Measurements from ENCODE around the gene MAP3K13. TPM values are rescaled to one million over a fixed set of nuclear protein-coding genes. Genes with fewer than 3 reads are reported as not detected.
A peak's percentile ranks its signal among the peaks of the same experiment; 100 is the strongest.

MAP3K13 gene
- total RNA-seq, 1 experiment from 2014 or later: 24.4 TPM

- no peak for TF ChIP-seq EZH2phosphoT487 (IDR thresholded peaks at IDR 0.05; ENCODE audit: borderline replicate concordance, low read length)
- TF ChIP-seq CTCF (conservative IDR thresholded peaks at IDR 0.05; ENCODE audit: low read depth, low read length): no peak
- TF ChIP-seq EZH2 (IDR thresholded peaks at IDR 0.05; ENCODE audit: low read length, unreplicated experiment): no peak
- Histone ChIP-seq H3K27ac (ENCODE audit: low read length) (peak overlapping the region; percentile 15; the same call in 1 of the 2 replicates), H2AFZ (ENCODE audit: low read length) (peak overlapping the region; percentile 42; the same call in 1 of the 2 replicates), H3K79me2 (ENCODE audit: low read length) (peaks cover 4% of the 10 kb centered on the region; the same call in 1 of the 2 replicates), H3K4me1 (ENCODE audit: insufficient read depth, low read length) (peaks cover 42% of the 10 kb centered on the region), H3K36me3 (ENCODE audit: low read depth, low read length) (no peaks in the 10 kb centered on the region), H3K9me2 (replicated peaks; ENCODE audit: low read length) (no peaks in the 10 kb centered on the region), H3K4me3 (ENCODE audit: low read length) (0 out of 2 replicates have a peak overlapping the region, but pooled peaks have one; percentile 50), H3F3A (ENCODE audit: low read length, unreplicated experiment) (no peaks in the 10 kb centered on the region), H3K27me3 (ENCODE audit: low read length) (no peaks in the 10 kb centered on the region), H4K20me1 (ENCODE audit: low read length) (no peaks in the 10 kb centered on the region), H3K9ac (ENCODE audit: low read length) (no peak overlapping the region), H3K4me2 (ENCODE audit: low read length) (peak overlapping the region; percentile 75), H3K9me3 (ENCODE audit: low read length) (no peaks in the 10 kb centered on the region)
- CTCF ChIA-PET: no interaction called here
- no TSS peak for BruUV-seq (replicated peaks)
- DNase-seq: peak; percentile 59
- ATAC-seq: 0 out of 2 replicates have a peak, but pooled peaks have one; percentile 2
- intact Hi-C loops (cut with micrococcal nuclease): loop anchor here (10.0 kb wide), 1 partner anchor 193 kb away; the partner anchor contains the start of gene LIPH
- POLR2A ChIA-PET (ENCODE audit: unreplicated experiment): no interaction called here
These were observed 1.0 kb upstream of the MAP3K13 start for GRCh38 chr3:185361920-185362319.

GRCh38 chr3:185363662-185364203 lies 797 bp downstream of the MAP3K13 start:
- no peak for TF ChIP-seq EZH2 (IDR thresholded peaks at IDR 0.05; ENCODE audit: low read length, unreplicated experiment)
- TF ChIP-seq EZH2phosphoT487 (IDR thresholded peaks at IDR 0.05; ENCODE audit: borderline replicate concordance, low read length): no peak
- no peak for TF ChIP-seq CTCF (conservative IDR thresholded peaks at IDR 0.05; ENCODE audit: low read depth, low read length)
- H3K36me3 ChIP-seq (ENCODE audit: low read depth, low read length): no peaks in the 10 kb centered on the region
- BruUV-seq (replicated peaks): no TSS peak
- ATAC-seq (peak; percentile 19), DNase-seq (no peak)
- H2AFZ ChIP-seq (ENCODE audit: low read length): peak overlapping the region; percentile 91
- no peaks in the 10 kb centered on the region for H4K20me1 ChIP-seq (ENCODE audit: low read length)
- peaks cover 47% of the 10 kb centered on the region for H3K4me1 ChIP-seq (ENCODE audit: insufficient read depth, low read length)
- CTCF ChIA-PET: no interaction called here
- H3K27ac ChIP-seq (ENCODE audit: low read length): peak overlapping the region; percentile 20
- intact Hi-C loops (cut with micrococcal nuclease): loop anchor here (1.0 to 10.0 kb wide), 2 partner anchors 26 to 191 kb away; partner anchors contain the start of gene LIPH
- H3K79me2 ChIP-seq (ENCODE audit: low read length): peaks cover 4% of the 10 kb centered on the region; the same call in 1 of the 2 replicates
- no peaks in the 10 kb centered on the region for H3K27me3 ChIP-seq (ENCODE audit: low read length)
- no peaks in the 10 kb centered on the region for H3K9me2 ChIP-seq (replicated peaks; ENCODE audit: low read length)
- peak overlapping the region; percentile 90 for H3K4me2 ChIP-seq (ENCODE audit: low read length)
- H3K4me3 ChIP-seq (ENCODE audit: low read length): peak overlapping the region; percentile 80
- POLR2A ChIA-PET (ENCODE audit: unreplicated experiment): interaction anchor here (0.6 kb wide), 1 partner anchor 183 kb away, joined by 5 read pairs; no protein-coding TSS in a partner anchor
- H3K9me3 ChIP-seq (ENCODE audit: low read length): no peaks in the 10 kb centered on the region
- H3F3A ChIP-seq (ENCODE audit: low read length, unreplicated experiment): no peaks in the 10 kb centered on the region
- H3K9ac ChIP-seq (ENCODE audit: low read length): peak overlapping the region; percentile 48
